T-helper 9 cell (primary cell): ENCODE results near the gene CCDC117.
"Not testable (repeated sequence)": the region's sequence is repeated elsewhere in the genome, so short reads cannot be mapped to it uniquely, and the experiment has no call there.

Experiments used
- DNase-seq: peaks from one replicate; pipeline ENCODE4 v3.0.0-alpha.2; 2020
- total RNA-seq, 2 donors: gene quantifications; one replicate each; lab custom pipeline; 2026; lab: John Stamatoyannopoulos, UW

Gene CCDC117, protein sequence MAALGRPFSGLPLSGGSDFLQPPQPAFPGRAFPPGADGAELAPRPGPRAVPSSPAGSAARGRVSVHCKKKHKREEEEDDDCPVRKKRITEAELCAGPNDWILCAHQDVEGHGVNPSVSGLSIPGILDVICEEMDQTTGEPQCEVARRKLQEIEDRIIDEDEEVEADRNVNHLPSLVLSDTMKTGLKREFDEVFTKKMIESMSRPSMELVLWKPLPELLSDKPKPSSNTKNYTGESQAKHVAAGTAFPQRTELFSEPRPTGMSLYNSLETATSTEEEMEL
- total RNA-seq = 20.5 to 37.4 reads per million in 2 donors

DNA sequence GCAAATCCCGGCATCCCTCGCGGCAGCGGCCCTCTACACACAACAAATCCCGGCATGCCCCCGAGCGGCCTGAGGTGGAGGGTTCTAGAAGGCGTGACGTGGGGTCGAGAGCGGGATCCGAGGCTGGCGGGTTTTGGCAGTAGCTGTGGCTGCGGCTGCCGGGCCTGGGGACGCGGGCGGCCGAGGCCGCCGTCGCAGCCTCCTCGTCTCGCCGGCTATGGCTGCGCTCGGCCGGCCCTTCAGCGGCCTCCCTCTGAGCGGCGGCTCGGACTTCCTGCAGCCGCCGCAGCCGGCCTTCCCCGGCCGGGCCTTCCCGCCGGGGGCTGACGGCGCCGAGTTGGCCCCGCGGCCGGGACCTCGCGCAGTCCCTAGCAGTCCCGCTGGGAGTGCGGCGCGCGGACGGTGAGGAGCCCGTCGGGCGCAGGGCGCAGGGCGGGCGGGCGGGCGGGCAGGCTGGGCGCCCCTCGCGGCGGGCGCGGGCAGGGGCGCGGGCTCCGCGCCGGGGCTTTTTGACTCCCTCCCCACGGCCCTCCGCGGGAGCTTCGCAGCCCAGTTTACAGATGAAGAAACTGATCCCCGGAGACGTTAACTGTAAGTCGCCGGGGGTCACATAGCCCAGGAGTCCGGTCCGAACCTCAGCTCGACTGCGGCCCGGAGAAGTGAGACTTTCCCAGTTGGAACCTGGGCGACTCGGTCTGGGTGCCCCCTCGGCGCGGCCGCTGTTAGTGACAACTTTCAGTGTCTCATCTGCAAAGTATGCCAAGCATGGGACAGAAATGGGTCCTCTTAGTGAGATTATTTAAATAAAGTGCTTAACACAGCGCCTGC lies at the start of gene CCDC117:
Gene CCDC117 (plus strand): TSS at position 63 of the 828 bp plus-strand sequence. CDS start 155 bp downstream, at position 218.
- DNase-seq = peak; percentile 91

DNA sequence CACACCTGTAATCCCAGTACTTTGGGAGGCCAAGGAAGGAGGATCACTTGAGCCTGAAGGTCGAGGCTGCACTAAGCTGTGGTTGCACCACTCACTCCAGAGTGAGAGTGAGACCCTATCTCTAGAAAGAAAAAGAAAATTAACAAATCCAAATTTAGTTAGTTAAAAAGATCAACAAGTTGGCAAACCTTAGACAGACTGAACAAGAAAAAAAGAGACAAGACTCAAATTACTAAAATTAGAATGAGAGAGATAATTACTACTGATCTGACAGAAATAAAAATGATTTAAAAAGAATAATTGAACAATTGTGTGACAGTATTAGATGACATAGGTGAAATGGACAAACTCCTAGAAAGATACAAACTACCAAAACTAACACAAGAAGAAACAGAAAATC lies 44.5 kb upstream of the CCDC117 start:
- DNase-seq = no peak

DNA sequence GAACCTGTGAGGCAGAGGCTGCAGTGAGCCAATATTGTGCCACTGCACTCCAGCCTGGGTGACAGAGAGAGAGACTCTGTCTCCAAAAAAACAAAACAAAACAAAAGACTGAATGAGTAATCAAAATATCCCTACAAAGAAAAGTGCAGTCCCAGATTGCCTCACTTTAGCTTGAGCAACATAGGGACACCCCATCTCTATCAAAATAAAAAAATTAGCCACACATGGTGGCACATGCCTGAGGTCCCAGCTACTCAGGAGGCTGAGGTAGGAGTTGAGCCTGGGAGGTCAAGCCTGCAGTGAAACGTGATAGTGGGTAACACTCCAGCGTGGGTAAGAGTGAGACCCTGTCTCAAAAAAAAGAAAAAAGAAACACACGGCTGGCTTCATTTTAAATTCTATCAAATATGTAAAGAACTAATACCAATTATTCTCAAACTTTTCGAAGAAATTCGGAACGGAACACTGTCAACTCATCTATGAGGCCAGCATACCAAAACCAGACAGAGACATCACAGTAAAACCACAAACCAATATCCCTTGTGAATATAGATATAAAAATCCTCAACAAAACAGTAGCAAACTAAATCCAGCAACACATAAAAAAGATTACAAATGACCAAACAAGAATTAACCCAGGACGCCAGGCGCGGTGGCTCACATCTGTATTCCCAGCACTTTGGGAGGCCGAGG lies 43.7 kb upstream of the CCDC117 start:
- DNase-seq = no peak

DNA sequence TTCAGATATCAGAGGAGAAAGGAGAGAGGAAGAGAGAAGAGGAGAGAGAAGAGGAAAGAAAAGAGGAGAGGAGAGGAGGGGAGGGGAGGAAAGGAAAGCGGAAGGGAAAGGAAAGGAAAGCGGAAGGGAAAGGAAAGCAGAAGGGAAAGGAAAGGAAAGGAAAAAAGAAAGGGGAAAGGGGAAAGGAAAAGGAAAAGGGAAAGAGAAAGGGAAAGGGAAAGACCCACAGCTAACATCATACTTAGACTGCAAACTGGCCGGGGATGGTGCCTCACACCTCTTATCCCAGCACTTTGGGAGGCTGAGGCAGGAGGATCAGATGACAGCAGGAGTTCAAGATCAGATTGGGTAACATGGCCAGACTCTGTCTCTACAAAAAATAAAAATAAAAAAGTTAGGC lies 42.3 kb upstream of the CCDC117 start:
- no peak for DNase-seq

DNA sequence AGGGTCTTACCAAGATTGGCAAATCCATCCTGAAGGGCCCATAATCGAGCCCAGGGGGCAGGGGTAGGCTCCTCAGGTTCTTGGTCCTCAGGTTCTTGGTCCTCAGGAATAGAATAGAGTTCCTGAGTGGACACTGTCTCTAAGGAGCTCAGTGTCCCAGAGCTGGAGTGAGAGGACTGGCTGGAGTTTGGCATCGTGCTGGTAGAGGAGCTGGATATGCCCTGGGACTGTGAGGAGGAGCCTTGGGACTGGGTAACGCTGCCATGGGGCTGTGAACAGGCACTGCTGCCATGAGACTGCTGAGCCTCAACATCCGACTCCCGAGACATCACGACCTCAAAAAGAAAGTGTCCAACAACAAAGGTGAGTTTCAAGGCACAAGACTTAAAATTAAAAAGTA lies 38.1 kb upstream of the CCDC117 start:
- no peak for DNase-seq

DNA sequence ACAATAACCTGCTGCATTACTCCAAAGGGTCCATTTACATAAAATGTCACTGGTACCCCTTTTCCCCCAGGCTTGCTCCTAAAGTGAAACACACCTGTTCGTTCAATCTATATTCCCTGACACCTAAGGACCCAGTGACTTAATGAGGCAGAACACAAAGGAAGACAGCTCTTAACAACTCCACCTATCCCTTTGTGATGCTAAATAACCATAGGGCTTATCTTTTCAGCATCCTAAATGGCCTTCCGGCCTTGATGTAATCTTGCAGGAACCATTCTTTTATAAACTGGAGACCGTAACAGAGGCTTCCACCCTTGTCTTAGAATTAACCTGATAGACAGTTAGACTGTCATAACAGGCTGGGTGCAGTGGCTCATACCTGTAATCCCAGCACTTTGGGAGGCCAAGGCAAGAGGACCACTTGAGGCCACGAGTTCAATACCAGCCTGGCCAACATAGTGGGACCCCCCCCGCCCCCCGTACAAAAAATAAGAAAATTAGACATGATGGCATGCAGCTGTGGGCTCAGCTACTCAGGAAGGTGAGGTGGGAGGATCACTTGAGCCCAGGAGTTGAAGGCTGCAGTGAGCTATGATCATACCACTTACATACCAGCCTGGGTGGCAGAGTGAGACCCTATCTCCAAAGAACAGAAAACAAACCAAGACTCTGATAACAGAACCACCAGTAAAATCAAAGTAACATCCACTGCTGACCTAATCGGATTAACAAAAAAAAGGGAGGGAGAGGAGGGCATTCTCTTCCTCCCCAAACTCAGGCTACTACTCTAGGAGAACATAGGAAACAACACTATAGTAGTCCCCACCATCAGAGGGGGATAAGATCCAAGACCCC lies 36.0 kb upstream of the CCDC117 start:
- DNase-seq = no peak

DNA sequence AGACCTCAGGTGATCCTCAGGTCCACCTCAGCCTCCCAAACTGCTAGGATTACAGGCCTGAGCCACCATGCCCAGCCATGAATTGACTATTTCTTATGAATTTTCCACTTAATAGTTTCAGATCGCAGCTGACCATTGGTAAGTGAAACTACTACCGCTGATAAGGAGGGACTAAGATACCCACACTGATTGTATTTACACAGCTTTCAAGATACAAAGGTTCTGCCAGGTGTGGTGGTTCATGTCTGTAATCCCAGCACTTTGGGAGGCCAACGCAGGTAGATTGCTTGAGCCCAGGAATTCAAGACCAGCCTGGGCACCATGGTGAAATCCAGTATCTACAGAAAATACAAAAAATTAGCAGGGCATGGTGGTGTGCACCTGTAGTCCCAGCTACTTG lies 34.8 kb upstream of the CCDC117 start:
- no peak for DNase-seq

DNA sequence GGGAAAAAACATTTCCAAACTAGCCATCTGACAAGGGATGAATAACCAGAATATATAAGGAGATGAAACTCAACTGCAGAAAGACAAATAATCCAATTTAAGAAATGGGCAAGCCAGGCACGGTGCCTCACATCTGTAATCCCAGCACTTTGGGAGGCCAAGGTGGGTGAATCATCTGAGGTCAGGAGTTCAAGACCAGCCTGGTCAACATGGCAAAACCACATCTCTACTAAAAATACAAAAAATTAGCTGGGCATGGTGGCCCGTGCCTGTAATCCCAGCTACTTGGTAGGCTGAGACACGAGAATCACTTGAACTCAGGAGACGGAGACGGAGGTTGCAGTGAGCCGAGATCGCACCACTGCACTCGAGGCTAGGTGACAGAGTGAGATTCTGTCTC lies 33.6 kb upstream of the CCDC117 start:
- DNase-seq = not testable (repeated sequence)

DNA sequence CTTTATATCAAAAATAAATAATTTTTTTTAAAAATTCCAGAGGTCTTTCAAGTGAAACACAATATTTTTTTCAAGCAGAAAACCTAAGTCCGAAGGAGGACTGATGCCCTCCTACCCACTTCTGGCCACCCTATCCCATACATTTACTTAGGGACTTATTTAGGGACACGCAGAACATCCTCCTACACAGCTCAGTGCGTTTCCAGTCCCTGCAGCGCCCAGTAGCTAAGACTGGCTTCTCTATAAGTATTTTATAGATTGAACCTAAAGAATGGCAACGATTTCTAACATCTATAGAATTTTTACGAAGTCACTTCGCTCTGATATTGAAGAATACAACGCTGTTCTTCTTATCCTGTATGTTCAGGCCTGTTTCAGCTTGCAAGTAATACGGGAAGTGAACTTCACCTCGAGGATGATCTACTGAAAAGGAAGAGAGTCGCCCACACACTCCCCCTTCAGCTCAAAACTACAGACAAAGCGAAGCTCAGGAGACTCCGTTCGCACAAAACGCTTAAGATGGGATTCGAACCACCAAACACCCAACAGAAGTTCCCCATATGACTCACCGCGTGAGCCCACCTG lies 31.2 kb upstream of the CCDC117 start:
- no peak for DNase-seq

DNA sequence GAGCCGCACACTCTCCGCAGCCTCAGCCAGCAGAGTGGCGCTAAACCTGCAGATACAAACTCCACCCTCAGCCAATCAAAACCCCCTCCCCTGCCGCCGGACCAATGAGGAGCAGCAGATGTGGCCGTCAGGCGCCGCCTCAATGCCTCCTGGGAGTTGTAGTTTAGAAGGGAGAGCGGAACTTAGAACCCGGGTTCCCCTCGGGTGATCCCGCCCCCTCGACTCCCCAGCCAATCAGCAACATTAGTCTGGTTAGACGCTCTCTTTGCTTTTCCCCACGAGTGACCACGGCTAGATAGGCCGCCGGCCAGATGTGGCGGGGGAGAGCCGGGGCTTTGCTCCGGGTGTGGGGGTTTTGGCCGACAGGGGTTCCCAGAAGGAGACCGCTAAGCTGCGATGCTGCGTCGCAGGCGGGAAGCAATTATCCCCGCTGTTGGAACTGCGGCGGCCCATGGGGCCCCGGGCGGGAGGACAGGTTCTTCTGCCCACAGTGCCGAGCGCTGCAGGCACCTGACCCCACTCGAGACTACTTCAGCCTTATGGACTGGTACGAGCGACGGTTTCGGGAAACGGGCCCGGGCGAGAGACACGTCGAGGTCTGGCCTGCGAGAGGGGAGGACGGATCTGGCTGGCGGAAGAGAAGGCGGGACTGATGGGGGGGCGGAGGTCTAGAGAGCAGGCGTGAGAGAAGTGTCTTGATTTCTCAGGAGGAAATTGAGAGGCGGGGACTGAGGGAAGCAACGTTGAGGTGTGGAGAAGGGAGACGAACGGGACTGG lies 30.5 kb upstream of the CCDC117 start, which contains the start of the genes CHEK2 and HSCB:
Gene CHEK2 (minus strand): TSS at position 36 of the 777 bp plus-strand sequence. CDS start 7,099 bp downstream, outside the sequence.
Gene HSCB (plus strand): TSS at position 255 of the 777 bp plus-strand sequence. CDS start 57 bp downstream, at position 312.
- DNase-seq = peak; percentile 91

DNA sequence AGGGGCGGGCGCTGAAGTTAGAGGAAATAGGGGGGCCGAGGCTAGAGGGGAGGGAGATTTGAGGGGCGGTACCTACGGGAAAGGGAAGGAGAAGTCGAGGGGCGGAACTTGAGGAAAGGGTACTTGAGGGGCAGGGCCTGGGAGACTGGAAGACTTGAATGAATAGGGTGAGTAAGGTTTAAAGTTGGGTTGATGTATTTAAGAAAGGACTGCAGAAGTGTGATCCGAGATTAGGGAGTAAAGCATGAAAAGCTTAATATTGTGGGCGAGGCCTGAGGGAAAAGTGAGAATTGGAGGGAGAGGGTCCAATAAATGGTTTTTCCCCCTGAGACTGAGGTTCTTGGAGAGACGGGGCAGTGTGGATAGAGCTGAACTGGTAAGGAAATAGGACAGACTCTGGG lies 29.9 kb upstream of the CCDC117 start:
- DNase-seq = no peak

DNA sequence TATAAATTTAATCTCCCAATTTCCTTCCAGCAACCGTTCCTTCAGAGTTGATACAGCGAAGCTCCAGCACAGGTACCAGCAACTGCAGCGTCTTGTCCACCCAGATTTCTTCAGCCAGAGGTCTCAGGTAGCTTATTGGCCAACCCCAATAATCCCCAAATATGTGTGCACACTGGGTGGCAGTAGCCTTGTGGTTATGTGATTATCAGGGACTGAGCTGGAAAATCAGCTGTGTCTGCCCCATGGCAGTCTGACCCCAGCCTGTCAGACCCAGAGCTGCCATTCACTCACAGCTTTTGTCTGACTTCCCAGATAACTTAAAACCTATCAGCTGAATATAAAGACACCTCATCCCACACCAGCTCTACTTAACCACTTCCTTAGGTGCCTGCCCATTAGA lies 28.6 kb upstream of the CCDC117 start:
- no peak for DNase-seq

DNA sequence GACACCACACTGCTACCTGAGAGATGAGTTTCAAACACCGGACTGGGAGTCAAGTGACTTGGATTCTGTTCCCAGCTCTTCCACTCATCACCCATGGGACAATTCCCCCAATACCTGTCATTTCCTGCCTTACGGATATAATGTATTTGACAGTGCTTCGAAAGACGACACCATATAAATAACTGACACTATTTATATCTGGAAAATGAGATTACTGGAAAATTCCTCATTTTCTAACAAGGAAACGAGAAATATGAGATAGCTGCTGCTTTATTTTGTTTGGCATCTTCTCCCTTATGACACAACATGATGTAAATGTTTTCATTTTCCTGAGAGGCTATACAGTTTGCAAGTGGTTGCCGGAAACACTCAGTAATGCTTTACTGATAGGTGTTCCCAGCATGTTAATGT lies 22.0 kb upstream of the CCDC117 start:
- DNase-seq = no peak

DNA sequence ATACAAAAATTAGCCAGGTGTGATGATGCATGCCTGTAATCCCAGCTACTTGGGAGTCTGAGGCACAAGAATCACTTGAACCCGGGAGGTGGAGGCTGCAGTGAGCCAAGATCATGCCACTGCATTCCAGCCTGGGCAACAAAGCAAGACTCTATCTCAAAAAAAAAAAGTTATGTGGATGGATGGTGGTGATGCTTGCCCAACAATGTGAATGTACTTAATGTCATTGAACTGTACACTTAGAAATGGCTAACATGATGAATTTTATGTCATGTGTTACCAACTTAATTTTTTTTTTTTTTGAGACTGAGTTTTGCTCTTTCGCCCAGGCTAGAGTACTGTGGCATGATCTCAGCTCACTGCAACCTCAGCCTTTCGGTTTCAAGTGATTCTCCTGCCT lies 18.0 kb upstream of the CCDC117 start:
- DNase-seq = not testable (repeated sequence)

DNA sequence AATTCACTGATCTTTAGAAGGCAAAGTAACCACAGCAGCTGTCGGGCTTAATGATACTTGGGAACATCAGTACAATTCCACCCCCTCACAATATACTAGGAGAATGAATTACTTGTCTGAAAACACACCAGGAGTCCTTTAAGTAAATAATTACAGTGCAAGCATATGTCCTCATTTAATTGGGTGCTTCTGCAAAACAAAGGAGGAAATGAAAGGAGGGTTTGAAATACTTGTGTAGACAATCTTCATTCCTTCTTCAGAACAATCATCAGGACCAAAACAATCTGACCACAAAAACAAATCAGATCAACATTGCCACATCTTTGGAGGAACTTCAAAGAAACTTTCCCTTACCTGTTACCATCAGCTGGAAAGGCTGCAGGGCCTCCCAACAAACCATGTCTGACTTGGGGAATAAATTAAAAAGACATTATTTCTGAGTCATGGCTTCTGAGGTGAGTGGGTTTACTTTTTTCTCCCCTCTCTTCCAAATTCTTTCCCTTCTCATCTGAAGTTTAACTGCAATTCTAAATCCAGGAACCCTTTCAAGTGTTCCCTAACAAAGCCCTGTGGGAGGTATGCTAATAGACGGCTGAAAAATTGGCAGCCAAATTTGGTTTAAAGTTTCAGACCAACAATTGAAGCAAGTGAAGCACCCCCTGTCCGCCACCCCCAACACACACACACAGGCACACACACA lies 12.5 kb upstream of the CCDC117 start:
- DNase-seq = no peak

DNA sequence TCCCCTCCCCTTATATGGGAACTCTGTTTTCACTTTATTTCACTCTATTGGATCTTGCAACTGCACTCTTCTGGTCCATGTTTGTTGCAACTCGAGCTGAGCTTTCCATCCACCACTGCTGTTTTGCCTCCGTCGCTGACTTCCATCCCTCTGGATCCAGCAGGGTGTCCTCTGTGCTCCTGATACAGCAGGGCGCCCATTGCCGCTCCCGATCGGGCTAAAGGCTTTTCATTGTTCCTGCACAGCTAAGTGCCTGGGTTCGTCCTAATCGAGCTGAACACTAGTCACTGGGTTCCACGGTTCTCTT lies 11.1 kb upstream of the CCDC117 start:
- DNase-seq = no peak

DNA sequence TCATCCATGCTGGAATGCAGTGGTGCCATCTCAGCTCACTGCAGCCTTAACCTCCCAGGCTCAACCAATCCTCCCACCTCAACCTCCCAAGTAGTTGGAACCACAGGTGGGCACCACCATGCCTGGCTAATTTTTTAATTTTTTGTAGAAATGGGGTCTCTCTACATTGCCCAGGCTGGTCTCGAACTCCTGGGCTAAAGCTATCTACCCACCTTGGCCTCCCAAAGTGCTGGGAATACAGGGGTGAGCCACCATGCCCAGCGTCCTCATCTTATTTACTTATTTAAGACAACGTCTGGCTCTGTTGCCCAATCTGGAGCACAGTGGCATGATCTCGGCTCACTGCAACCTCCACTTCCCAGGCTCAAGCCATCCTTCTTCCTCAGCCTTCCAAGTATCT lies 10.5 kb upstream of the CCDC117 start:
- DNase-seq = not testable (repeated sequence)

DNA sequence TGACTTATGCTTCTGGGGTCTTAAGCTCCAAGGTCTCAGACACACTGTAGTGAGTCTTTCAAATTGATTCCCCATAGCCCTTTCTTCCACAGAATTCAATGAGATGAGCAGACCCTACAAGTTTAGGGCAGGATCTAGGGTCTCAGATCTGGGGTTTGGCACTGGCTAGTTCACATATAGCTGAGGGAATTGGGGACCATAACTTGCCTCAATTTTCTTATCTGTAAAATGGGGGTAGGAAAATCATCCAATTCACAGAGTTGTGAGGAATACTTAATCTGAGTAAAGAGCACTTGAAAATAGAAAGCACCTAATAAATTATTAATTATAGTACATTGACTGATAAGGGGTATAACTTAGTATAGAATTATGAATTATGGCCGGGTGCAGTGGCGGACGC lies 5.9 kb upstream of the CCDC117 start:
- DNase-seq = no peak

DNA sequence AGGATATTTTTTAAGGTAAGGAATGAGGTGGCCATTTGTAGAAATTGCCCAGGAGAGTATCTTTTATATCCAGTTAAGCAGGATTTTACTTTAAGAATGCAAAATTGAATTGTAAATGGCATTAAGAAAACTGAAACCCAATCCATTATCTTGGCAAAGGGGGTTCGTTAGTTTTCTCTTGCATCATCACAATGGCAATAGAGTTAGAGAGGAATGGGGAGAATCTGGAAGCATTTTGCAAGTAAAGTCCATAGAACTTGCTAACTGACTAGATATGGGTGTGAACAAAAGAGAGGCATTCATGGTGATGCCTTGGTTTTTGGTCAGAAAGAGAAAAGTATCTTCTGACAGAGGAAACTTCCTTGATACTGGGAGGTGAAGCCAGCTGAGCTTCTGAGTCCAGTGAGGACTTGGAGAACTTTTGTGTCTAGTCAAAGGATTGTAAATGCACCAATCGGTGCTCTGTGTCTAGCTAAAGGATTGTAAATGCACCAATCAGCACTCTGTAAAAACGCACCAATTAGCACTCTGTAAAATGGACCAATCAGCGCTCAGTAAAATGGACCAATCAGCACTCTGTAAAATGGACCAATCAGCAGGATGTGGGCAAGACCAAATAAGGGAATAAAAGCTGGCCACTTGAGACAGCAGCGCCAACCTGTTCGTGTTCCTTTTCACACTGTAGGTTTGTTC lies 3.6 kb upstream of the CCDC117 start:
- no peak for DNase-seq
